Measurements from ENCODE around the gene MARCHF10. TPM values are rescaled to one million over a fixed set of nuclear protein-coding genes. Genes with fewer than 3 reads are reported as not detected.

Gene MARCHF10
- total RNA-seq, 4 donors from 2014 or later: 0.19 TPM; not detected in 3

DNA sequence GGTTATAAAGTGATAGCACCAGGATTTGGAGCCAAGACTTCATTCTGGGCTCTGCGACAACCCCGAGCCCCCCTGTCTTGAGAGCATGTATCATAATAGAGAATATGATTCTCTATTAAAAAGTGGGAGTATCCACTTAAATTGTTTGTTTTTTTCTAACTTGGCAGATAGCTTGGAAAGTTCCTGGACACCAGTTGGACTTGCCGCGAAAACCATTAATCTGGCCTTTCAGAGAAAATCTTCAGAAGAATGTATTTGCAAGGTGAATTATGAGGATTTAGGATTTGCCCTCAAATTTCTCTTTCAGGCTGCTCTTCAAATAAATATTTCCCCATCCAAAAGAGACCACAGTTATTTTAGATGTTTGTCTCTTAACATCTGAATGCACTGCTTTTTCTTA lies 53.5 kb downstream of the MARCHF10 start:
- no peaks in the 10 kb centered on the region for H3K36me3 ChIP-seq
- no peak overlapping the region for H3K4me3 ChIP-seq
- TF ChIP-seq CTCF (IDR thresholded peaks at IDR 0.05): no peak
- TF ChIP-seq EP300 (IDR thresholded peaks at IDR 0.05): no peak
- TF ChIP-seq POLR2A (IDR thresholded peaks at IDR 0.05): no peak
- TF ChIP-seq POLR2AphosphoS5 (IDR thresholded peaks at IDR 0.05): no peak
- H3K27me3 ChIP-seq: peaks cover 3% of the 10 kb centered on the region
- peak overlapping the region in 1 of 4 donors; percentile 53 for H3K27ac ChIP-seq
- peaks cover 0 to 28% (median 0%) of the 10 kb centered on the region in 3 donors for H3K4me1 ChIP-seq
- 33 to 49% methylated on average over 3 to 4 of the region's 4 CpGs for WGBS, 2 donors (ENCODE audit: low coverage in 1 of 2)
- ATAC-seq: no peak
- no peaks in the 10 kb centered on the region for H3K9me3 ChIP-seq

DNA sequence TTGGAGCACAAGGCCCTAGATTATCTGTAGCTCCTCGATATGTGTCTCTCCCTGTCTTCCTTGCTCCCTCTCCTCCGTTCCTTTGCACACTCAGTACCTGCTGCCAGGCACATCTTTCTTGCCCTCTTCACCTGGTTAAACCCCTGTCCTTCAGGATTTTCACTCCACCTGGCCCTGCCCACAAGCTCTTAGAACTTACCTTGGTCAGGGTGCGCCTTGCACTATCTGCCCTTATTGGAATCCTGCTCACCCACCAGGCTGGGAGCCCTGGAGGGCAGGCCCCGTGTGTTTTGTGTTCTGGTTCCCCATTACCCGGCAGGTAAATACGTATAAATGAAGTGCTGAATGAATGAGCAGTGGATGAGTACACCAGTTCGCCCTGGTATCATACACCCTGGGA lies 54.6 kb downstream of the MARCHF10 start:
- Histone ChIP-seq H3K9me3 (no peaks in the 10 kb centered on the region), H3K27ac (no peak overlapping the region), H3K4me1 (peaks cover 0 to 28% (median 0%) of the 10 kb centered on the region in 3 donors), H3K36me3 (no peaks in the 10 kb centered on the region), H3K27me3 (peaks cover 4% of the 10 kb centered on the region), H3K4me3 (no peak overlapping the region)
- 92 to 100% methylated on average over 2 to 7 of the region's 7 CpGs for WGBS, 2 donors (ENCODE audit: low coverage in 1 of 2)
- ATAC-seq: no peak
- TF ChIP-seq EP300 (IDR thresholded peaks at IDR 0.05) (no peak), POLR2A (IDR thresholded peaks at IDR 0.05) (no peak), POLR2AphosphoS5 (IDR thresholded peaks at IDR 0.05) (no peak), CTCF (IDR thresholded peaks at IDR 0.05) (no peak)

GRCh38 chr17:62751060-62751691 lies 56.9 kb downstream of the MARCHF10 start:
- ATAC-seq: no peak
- peak; percentile 21 for TF ChIP-seq POLR2AphosphoS5 (IDR thresholded peaks at IDR 0.05)
- TF ChIP-seq CTCF (IDR thresholded peaks at IDR 0.05): no peak
- no peak for TF ChIP-seq POLR2A (IDR thresholded peaks at IDR 0.05)
- TF ChIP-seq EP300 (IDR thresholded peaks at IDR 0.05): no peak
- Histone ChIP-seq H3K27me3 (peaks cover 4% of the 10 kb centered on the region), H3K9me3 (no peaks in the 10 kb centered on the region), H3K36me3 (no peaks in the 10 kb centered on the region), H3K27ac (peak overlapping the region in 2 of 4 donors; percentile 18 to 32), H3K4me3 (no peak overlapping the region), H3K4me1 (peaks cover 0 to 28% (median 0%) of the 10 kb centered on the region in 3 donors)
- WGBS, 2 donors (ENCODE audit: low coverage in 1 of 2): 65 to 83% methylated on average over 1 to 12 of the region's 12 CpGs

DNA sequence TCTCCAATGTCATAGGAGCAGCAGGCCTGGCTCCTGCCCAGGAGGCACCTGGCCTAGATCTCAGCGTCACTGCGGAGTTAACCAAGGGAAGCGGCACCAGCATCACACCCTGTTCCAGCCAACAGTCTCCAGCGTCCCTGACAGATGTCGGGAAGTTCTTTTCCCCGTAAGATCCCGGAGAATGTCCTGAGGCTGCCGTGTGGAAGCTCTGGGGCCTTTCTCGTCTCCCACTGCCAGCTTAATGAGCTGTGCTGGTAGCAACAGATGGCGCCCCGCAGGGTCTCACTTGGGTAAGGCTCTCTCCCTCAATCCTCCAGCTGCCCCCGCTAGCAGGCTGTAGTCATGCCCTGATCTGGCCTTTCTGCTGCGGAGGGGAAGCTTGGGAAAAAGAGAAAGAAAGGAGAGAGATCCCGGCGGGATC lies 57.5 kb downstream of the MARCHF10 start:
- peak overlapping the region in 2 of 4 donors; percentile 18 to 32 for H3K27ac ChIP-seq
- no peaks in the 10 kb centered on the region for H3K9me3 ChIP-seq
- no peaks in the 10 kb centered on the region for H3K36me3 ChIP-seq
- 37 to 47% methylated on average over 3 to 6 of the region's 15 CpGs for WGBS, 2 donors (ENCODE audit: low coverage in 1 of 2)
- H3K4me3 ChIP-seq: no peak overlapping the region
- peaks cover 0 to 26% (median 0%) of the 10 kb centered on the region in 3 donors for H3K4me1 ChIP-seq
- TF ChIP-seq POLR2AphosphoS5 (IDR thresholded peaks at IDR 0.05): no peak
- TF ChIP-seq POLR2A (IDR thresholded peaks at IDR 0.05): no peak
- TF ChIP-seq EP300 (IDR thresholded peaks at IDR 0.05): no peak
- TF ChIP-seq CTCF (IDR thresholded peaks at IDR 0.05): no peak
- ATAC-seq: no peak
- peaks cover 4% of the 10 kb centered on the region for H3K27me3 ChIP-seq

DNA sequence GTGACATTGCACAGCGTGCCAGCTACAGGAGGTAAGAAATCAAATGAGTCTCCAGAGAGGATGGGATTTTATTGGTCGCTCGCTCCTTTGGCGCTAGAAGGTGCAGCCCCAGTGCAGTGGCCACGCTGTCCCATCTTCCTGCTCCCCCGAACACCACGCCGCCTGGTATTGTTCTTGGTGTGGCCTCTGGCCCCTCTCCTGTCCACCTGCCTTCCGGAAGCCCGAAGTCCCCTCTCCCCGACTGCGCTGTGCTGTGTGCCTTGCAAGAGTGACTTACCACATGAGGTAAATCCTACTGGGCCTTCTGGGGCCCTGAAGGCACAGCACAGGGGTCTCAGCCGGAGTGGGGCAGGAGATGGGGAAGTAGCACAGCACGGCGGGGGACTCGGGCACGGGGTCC lies 58.2 kb downstream of the MARCHF10 start:
- Histone ChIP-seq H3K27me3 (peaks cover 4% of the 10 kb centered on the region), H3K36me3 (no peaks in the 10 kb centered on the region), H3K27ac (no peak overlapping the region), H3K9me3 (no peaks in the 10 kb centered on the region), H3K4me1 (peaks cover 0 to 19% (median 0%) of the 10 kb centered on the region in 3 donors), H3K4me3 (no peak overlapping the region)
- WGBS, 2 donors (ENCODE audit: low coverage in 1 of 2): 78 to 100% methylated on average over 1 of the region's 17 CpGs
- TF ChIP-seq POLR2A (IDR thresholded peaks at IDR 0.05) (no peak), EP300 (IDR thresholded peaks at IDR 0.05) (no peak), CTCF (IDR thresholded peaks at IDR 0.05) (no peak), POLR2AphosphoS5 (IDR thresholded peaks at IDR 0.05) (no peak)
- ATAC-seq: no peak
